ENCODE results near the gene CTNNA3. TPM values are rescaled to one million over a fixed set of nuclear protein-coding genes. Genes with fewer than 3 reads are reported as not detected.
"Not testable (repeated sequence)": the region's sequence is repeated elsewhere in the genome, so short reads cannot be mapped to it uniquely, and the experiment has no call there.

Gene CTNNA3
- total and polyA plus RNA-seq, 5 donors from 2014 or later, result not detected

DNA sequence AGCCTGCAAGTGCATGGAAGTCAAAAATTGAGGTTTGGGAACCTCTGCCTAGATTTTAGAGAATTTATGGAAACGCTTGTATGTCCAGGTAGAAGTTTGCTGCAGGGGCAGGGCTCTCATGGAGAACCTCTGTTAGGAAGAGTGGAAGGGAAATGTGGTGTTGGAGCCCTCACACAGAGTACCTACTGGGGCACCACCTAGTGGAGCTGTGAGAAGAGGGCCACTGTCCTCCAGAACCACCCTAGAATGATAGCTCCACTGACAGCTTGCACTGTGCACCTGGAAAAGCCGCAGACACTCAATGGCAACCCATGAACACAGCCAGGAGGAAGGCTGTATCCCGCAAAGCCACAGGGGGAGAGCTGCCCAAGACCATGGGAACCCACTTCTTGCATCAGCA is 165.0 kb downstream of the CTNNA3 start:
- H3K27me3 Mint-ChIP-seq, result peaks cover 20% of the 10 kb centered on the region
- not testable (repeated sequence) for H3K27me3 ChIP-seq (ENCODE audit: control insufficient read depth, insufficient read depth, low read length)

DNA sequence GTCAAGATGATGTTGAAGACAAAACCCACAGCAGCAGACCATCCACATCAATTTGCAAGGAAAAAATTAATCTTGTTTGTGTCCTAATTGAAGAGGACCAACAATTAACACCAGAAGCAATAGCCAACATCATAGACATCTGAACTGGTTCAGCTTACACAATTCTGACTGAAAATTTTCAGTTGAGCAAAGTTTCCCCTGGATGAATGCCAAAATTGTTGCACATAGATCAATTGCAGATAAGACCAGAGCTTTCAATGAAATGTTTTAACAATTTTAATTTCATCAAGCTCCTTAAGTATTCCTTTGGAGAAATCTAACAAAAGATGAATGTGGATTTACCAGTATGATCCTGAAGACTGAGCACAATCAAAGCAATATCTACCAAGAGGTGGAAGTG is 168.6 kb downstream of the CTNNA3 start:
- Histone ChIP-seq H3K9me3 (ENCODE audit: control insufficient read depth in 2 of 2, low read length in 2 of 2) (no peaks in the 10 kb centered on the region), H3K27ac (ENCODE audit: insufficient read depth, low read length, poor library complexity, severe bottlenecking) (no peak overlapping the region), H3K36me3 (ENCODE audit: control insufficient read depth, insufficient read depth, low read length) (no peaks in the 10 kb centered on the region), H3K4me3 (ENCODE audit: low read depth, low read length) (no peak overlapping the region), H3K4me1 (ENCODE audit: control insufficient read depth, insufficient read depth, low read length, poor library complexity, severe bottlenecking) (no peaks in the 10 kb centered on the region), H3K27me3 (ENCODE audit: control insufficient read depth, insufficient read depth, low read length) (no peaks in the 10 kb centered on the region)
- Mint-ChIP-seq H3K4me1 (no peaks in the 10 kb centered on the region), H3K27ac (no peak overlapping the region), H3K4me3 (no peak overlapping the region), H3K27me3 (peaks cover 14% of the 10 kb centered on the region), H3K36me3 (no peaks in the 10 kb centered on the region), H3K9me3 (peaks cover 0 to 2% (median 0%) of the 10 kb centered on the region in 7 donors)
- ATAC-seq (ENCODE audit: low read depth in 2 of 2), result no peak
- DNase-seq, result no peak

More for the DNA sequence above, 165.0 kb downstream of the CTNNA3 start:
- ATAC-seq (ENCODE audit: low read depth in 2 of 2); H3K27ac ChIP-seq (ENCODE audit: insufficient read depth, low read length, poor library complexity, severe bottlenecking); H3K4me3 ChIP-seq (ENCODE audit: low read depth, low read length); H3K4me1 ChIP-seq (ENCODE audit: control insufficient read depth, insufficient read depth, low read length, poor library complexity, severe bottlenecking); H3K36me3 ChIP-seq (ENCODE audit: control insufficient read depth, insufficient read depth, low read length); H3K9me3 ChIP-seq (ENCODE audit: control insufficient read depth in 2 of 2, low read length in 2 of 2); H3K4me1 Mint-ChIP-seq; H3K9me3 Mint-ChIP-seq; DNase-seq; H3K36me3 Mint-ChIP-seq; H3K27ac Mint-ChIP-seq; H3K4me3 Mint-ChIP-seq: not testable (repeated sequence)

DNA sequence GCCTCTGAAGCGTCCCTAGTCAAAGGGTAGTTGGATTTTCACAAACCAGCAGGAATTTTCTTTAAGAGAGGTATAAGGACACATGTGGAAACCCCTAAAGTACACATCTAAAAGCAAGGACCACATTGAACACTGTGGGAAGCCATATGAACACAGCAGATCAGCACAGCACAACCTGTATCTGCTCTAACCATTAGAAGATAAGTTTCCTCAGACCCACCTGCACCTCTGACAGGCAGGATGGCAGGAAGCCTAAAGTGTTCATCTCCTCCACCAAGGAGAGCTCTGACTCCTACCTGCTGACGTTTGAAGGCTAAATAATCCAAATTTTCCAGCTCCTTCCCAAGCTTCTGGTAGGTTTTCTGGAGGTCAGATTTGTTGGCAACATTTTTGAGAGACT is 174.4 kb downstream of the CTNNA3 start:
- no peak overlapping the region for H3K27ac Mint-ChIP-seq
- no peak overlapping the region for H3K4me3 Mint-ChIP-seq
- Histone ChIP-seq H3K4me1 (ENCODE audit: control insufficient read depth, insufficient read depth, low read length, poor library complexity, severe bottlenecking) (no peaks in the 10 kb centered on the region), H3K27me3 (ENCODE audit: control insufficient read depth, insufficient read depth, low read length) (no peaks in the 10 kb centered on the region), H3K4me3 (ENCODE audit: low read depth, low read length) (no peak overlapping the region), H3K36me3 (ENCODE audit: control insufficient read depth, insufficient read depth, low read length) (no peaks in the 10 kb centered on the region), H3K9me3 (ENCODE audit: control insufficient read depth in 2 of 2, low read length in 2 of 2) (no peaks in the 10 kb centered on the region), H3K27ac (ENCODE audit: insufficient read depth, low read length, poor library complexity, severe bottlenecking) (no peak overlapping the region)
- no peaks in the 10 kb centered on the region for H3K36me3 Mint-ChIP-seq
- ATAC-seq (ENCODE audit: low read depth in 2 of 2) (no peak), DNase-seq (no peak)
- H3K4me1 Mint-ChIP-seq, result no peaks in the 10 kb centered on the region
- H3K27me3 Mint-ChIP-seq, result peaks cover 7% of the 10 kb centered on the region
- peaks cover 0 to 1% (median 0%) of the 10 kb centered on the region in 7 donors for H3K9me3 Mint-ChIP-seq

DNA sequence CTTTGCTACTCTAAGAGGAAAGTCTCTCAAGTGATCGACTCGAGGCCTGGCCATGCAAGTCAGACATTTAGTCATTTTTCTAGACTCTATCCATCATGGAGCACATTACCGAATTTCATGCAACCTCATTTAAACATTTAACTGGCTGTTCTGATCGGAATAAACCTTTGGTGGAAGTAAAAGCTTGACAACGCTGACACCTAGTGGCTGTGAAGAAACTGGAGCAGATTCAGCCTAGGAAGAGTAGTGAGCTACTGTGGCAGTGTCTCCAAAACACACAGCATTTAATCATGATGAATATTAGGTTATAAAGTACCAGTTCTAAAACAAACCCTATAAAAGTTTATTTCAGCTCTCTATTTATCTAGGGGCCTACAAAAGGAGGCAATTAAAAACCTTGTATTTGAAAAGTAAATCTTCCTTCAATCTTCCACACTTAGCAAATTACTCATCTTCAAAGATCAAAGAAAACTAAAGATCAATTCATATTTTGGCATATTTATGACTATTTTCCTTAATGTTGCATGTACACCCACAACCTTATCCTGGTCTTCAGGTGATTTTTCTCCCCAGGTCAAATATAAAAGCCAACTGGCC is 175.0 kb downstream of the CTNNA3 start:
- peaks cover 12% of the 10 kb centered on the region for H3K27me3 Mint-ChIP-seq
- H3K36me3 ChIP-seq (ENCODE audit: control insufficient read depth, insufficient read depth, low read length), result no peaks in the 10 kb centered on the region
- no peak overlapping the region for H3K27ac ChIP-seq (ENCODE audit: insufficient read depth, low read length, poor library complexity, severe bottlenecking)
- H3K4me3 ChIP-seq (ENCODE audit: low read depth, low read length), result no peak overlapping the region
- DNase-seq, result peak; percentile 4 to 49 (median 33)
- H3K27ac Mint-ChIP-seq, result no peak overlapping the region
- no peaks in the 10 kb centered on the region for H3K9me3 ChIP-seq (ENCODE audit: control insufficient read depth in 2 of 2, low read length in 2 of 2)
- no peaks in the 10 kb centered on the region for H3K27me3 ChIP-seq (ENCODE audit: control insufficient read depth, insufficient read depth, low read length)
- H3K4me1 ChIP-seq (ENCODE audit: control insufficient read depth, insufficient read depth, low read length, poor library complexity, severe bottlenecking), result no peaks in the 10 kb centered on the region
- ATAC-seq (ENCODE audit: low read depth in 2 of 2), result no peak
- H3K4me3 Mint-ChIP-seq, result no peak overlapping the region
- H3K9me3 Mint-ChIP-seq, result peaks cover 0 to 1% (median 0%) of the 10 kb centered on the region in 7 donors
- no peaks in the 10 kb centered on the region for H3K4me1 Mint-ChIP-seq
- no peaks in the 10 kb centered on the region for H3K36me3 Mint-ChIP-seq

DNA sequence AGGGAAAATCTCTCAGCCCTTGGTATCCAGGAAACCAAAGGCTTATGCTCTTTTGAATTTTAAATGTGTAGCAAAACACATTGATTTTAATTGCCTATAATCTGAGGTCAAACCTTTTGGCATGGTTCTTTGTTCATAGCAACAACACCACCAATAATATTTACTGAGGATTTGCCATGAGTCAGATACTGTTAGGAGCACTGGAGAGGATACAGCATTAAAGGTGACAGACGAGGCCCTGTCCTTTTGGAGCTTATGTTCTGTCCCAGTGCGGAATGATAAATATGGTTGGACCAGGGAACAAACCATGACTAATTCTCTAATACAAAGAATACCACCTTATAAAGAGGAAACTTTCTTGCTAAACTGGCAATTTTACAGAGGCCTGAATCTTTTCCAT is 176.6 kb downstream of the CTNNA3 start:
- H3K4me1 Mint-ChIP-seq, result no peaks in the 10 kb centered on the region
- ATAC-seq (ENCODE audit: low read depth in 2 of 2) (no peak), DNase-seq (no peak)
- H3K9me3 ChIP-seq (ENCODE audit: control insufficient read depth in 2 of 2, low read length in 2 of 2), result no peaks in the 10 kb centered on the region
- H3K36me3 Mint-ChIP-seq, result no peaks in the 10 kb centered on the region
- H3K27ac Mint-ChIP-seq, result no peak overlapping the region
- no peaks in the 10 kb centered on the region for H3K27me3 ChIP-seq (ENCODE audit: control insufficient read depth, insufficient read depth, low read length)
- no peak overlapping the region for H3K4me3 Mint-ChIP-seq
- H3K4me1 ChIP-seq (ENCODE audit: control insufficient read depth, insufficient read depth, low read length, poor library complexity, severe bottlenecking), result no peaks in the 10 kb centered on the region
- peaks cover 0 to 1% (median 0%) of the 10 kb centered on the region in 7 donors for H3K9me3 Mint-ChIP-seq
- H3K27ac ChIP-seq (ENCODE audit: insufficient read depth, low read length, poor library complexity, severe bottlenecking), result no peak overlapping the region
- no peaks in the 10 kb centered on the region for H3K36me3 ChIP-seq (ENCODE audit: control insufficient read depth, insufficient read depth, low read length)
- H3K4me3 ChIP-seq (ENCODE audit: low read depth, low read length), result no peak overlapping the region
- peaks cover 11% of the 10 kb centered on the region for H3K27me3 Mint-ChIP-seq

DNA sequence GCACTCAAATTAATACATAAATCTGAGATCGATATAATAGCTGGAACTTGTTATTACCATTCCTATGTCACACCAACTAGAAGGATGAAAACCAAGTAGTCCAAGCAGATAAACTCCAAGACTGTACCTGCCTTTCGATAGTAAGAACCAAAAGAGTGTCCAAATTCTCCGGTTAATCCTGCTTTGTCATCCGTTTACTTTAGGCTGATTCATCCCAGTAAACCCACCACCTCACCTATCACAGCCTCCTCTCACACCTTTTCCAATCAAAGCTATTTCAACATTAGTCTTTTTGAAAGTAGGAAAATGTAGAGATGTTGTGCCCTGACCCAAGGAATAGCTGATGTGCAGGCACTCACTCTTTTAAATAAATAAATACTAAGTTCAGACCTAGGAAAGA is 177.2 kb downstream of the CTNNA3 start:
- H3K36me3 ChIP-seq (ENCODE audit: control insufficient read depth, insufficient read depth, low read length), result no peaks in the 10 kb centered on the region
- Mint-ChIP-seq H3K4me3 (no peak overlapping the region), H3K27me3 (peaks cover 9% of the 10 kb centered on the region), H3K9me3 (peaks cover 0 to 1% (median 0%) of the 10 kb centered on the region in 7 donors), H3K4me1 (no peaks in the 10 kb centered on the region), H3K36me3 (no peaks in the 10 kb centered on the region), H3K27ac (no peak overlapping the region)
- H3K27ac ChIP-seq (ENCODE audit: insufficient read depth, low read length, poor library complexity, severe bottlenecking), result no peak overlapping the region
- DNase-seq, result no peak
- H3K27me3 ChIP-seq (ENCODE audit: control insufficient read depth, insufficient read depth, low read length), result no peaks in the 10 kb centered on the region
- no peaks in the 10 kb centered on the region for H3K9me3 ChIP-seq (ENCODE audit: control insufficient read depth in 2 of 2, low read length in 2 of 2)
- H3K4me3 ChIP-seq (ENCODE audit: low read depth, low read length), result no peak overlapping the region
- H3K4me1 ChIP-seq (ENCODE audit: control insufficient read depth, insufficient read depth, low read length, poor library complexity, severe bottlenecking), result no peaks in the 10 kb centered on the region
- ATAC-seq (ENCODE audit: low read depth in 2 of 2), result no peak

DNA sequence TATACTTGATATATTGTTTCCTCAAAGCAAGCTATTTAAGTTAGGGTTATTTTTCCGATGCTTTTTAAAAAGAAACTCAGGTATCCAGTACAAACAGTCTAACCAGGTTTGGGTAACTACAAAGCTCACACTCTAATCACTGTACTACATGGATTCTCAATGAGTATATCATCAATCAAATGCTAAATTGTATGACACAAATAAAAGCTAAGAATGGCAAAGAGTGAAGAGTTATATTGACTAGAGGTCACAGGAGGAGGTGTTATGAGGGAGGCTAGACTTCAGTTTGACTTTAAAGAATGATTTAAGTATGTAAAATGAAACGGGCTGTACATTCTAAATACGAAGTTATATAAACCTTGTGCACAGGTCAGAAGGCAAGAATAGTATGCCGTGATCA is 178.0 kb downstream of the CTNNA3 start:
- H3K9me3 Mint-ChIP-seq, result peaks cover 0 to 1% (median 0%) of the 10 kb centered on the region in 7 donors
- peaks cover 9% of the 10 kb centered on the region for H3K27me3 Mint-ChIP-seq

DNA sequence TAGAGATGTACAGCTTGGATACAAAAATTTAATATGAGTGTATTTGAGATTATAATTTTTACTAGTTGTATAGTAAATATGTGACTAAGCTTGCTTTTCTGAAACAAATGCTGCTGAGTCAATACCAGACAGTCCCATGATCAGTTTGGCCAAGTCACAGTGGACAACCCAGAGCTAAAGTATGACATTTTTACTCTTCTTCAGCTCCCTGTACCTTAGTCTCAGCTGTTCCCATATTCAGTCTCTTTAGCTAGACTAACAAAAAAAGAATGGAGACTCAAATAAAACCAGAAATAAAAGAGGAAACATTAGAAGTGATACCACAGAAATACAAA is 189.3 kb downstream of the CTNNA3 start:
- no peaks in the 10 kb centered on the region for H3K4me1 Mint-ChIP-seq
- H3K4me1 ChIP-seq (ENCODE audit: control insufficient read depth, insufficient read depth, low read length, poor library complexity, severe bottlenecking), result no peaks in the 10 kb centered on the region
- H3K4me3 Mint-ChIP-seq, result no peak overlapping the region
- peaks cover 0 to 7% (median 0%) of the 10 kb centered on the region in 7 donors for H3K9me3 Mint-ChIP-seq
- no peak overlapping the region for H3K4me3 ChIP-seq (ENCODE audit: low read depth, low read length)
- peaks cover 5% of the 10 kb centered on the region for H3K27me3 Mint-ChIP-seq
- no peaks in the 10 kb centered on the region for H3K27me3 ChIP-seq (ENCODE audit: control insufficient read depth, insufficient read depth, low read length)
- DNase-seq, result no peak
- no peak for ATAC-seq (ENCODE audit: low read depth in 2 of 2)
- H3K27ac Mint-ChIP-seq, result peak overlapping the region in 1 of 3 donors; percentile 77
- no peaks in the 10 kb centered on the region for H3K9me3 ChIP-seq (ENCODE audit: control insufficient read depth in 2 of 2, low read length in 2 of 2)
- no peaks in the 10 kb centered on the region for H3K36me3 Mint-ChIP-seq
- H3K27ac ChIP-seq (ENCODE audit: insufficient read depth, low read length, poor library complexity, severe bottlenecking), result no peak overlapping the region
- no peaks in the 10 kb centered on the region for H3K36me3 ChIP-seq (ENCODE audit: control insufficient read depth, insufficient read depth, low read length)

More for the DNA sequence above, 178.0 kb downstream of the CTNNA3 start:
- DNase-seq, result no peak
- H3K9me3 ChIP-seq (ENCODE audit: control insufficient read depth in 2 of 2, low read length in 2 of 2), result no peaks in the 10 kb centered on the region
- Mint-ChIP-seq H3K4me3 (no peak overlapping the region), H3K36me3 (no peaks in the 10 kb centered on the region), H3K4me1 (no peaks in the 10 kb centered on the region), H3K27ac (no peak overlapping the region)
- no peaks in the 10 kb centered on the region for H3K27me3 ChIP-seq (ENCODE audit: control insufficient read depth, insufficient read depth, low read length)
- no peak for ATAC-seq (ENCODE audit: low read depth in 2 of 2)
- no peak overlapping the region for H3K4me3 ChIP-seq (ENCODE audit: low read depth, low read length)
- H3K4me1 ChIP-seq (ENCODE audit: control insufficient read depth, insufficient read depth, low read length, poor library complexity, severe bottlenecking), result no peaks in the 10 kb centered on the region
- H3K36me3 ChIP-seq (ENCODE audit: control insufficient read depth, insufficient read depth, low read length), result no peaks in the 10 kb centered on the region
- no peak overlapping the region for H3K27ac ChIP-seq (ENCODE audit: insufficient read depth, low read length, poor library complexity, severe bottlenecking)
